ENCODE results near the gene ZNHIT6. TPM values are rescaled to one million over a fixed set of nuclear protein-coding genes. Genes with fewer than 3 reads are reported as not detected.

ZNHIT6 gene
- total RNA-seq, 1 experiment from 2014 or later = 16.1 TPM

DNA sequence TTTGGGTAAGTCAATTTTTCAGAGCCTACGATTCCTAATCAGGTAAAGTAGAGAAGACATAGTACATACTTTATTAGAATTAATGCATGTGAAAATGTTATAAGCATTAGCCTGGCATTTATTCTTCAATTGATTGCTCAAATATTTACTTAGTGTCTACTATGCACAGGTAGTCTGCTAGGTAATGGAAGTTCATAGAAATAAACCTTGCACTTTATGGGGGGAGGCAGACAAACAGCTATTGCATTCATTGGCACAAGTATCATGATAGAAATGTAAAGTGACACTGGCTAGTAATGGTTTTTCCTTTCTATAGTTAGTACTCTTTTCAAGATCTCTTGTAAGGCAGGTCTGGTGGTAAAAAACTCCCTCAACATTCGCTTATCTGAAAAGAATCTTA is 44.9 kb downstream of the ZNHIT6 start:
- POLR2A ChIA-PET (ENCODE audit: unreplicated experiment) = no interaction called here
- H3F3A ChIP-seq (ENCODE audit: insufficient read depth, low read depth) = no peaks in the 10 kb centered on the region
- H3K9me3 ChIP-seq (ENCODE audit: insufficient read depth, low read depth) = no peaks in the 10 kb centered on the region; the same call in 1 of the 2 replicates
- no peaks in the 10 kb centered on the region for H3K79me2 ChIP-seq (ENCODE audit: low read depth)
- BruUV-seq (replicated peaks) = no TSS peak
- H3K36me3 ChIP-seq (ENCODE audit: low read depth) = peaks cover 21% of the 10 kb centered on the region; the same call in 1 of the 2 replicates
- H4K20me1 ChIP-seq (ENCODE audit: insufficient read depth) = no peaks in the 10 kb centered on the region
- no peak for TF ChIP-seq CTCF (conservative IDR thresholded peaks at IDR 0.05)
- no peak for TF ChIP-seq EZH2 (IDR thresholded peaks at IDR 0.05; ENCODE audit: low read depth)
- H2AFZ ChIP-seq = no peak overlapping the region
- intact Hi-C loops (cut with micrococcal nuclease; ENCODE audit: unreplicated experiment) = no loop called here
- no peak for DNase-seq
- H3K4me3 ChIP-seq = no peak overlapping the region
- no peaks in the 10 kb centered on the region for H3K27me3 ChIP-seq (ENCODE audit: insufficient read depth, low read depth)
- H3K9me2 ChIP-seq (ENCODE audit: insufficient read depth) = no peaks in the 10 kb centered on the region
- CTCF ChIA-PET = no interaction called here
- no peak overlapping the region for H3K4me2 ChIP-seq
- no peak overlapping the region for H3K27ac ChIP-seq
- H3K4me1 ChIP-seq (replicated peaks; ENCODE audit: insufficient read depth) = no peaks in the 10 kb centered on the region

GRCh38 chr1:85661767-85662166 is 46.5 kb downstream of the ZNHIT6 start:
- ChIA-PET CTCF (no interaction called here), POLR2A (ENCODE audit: unreplicated experiment) (interaction anchor here (0.6 kb wide), 1 partner anchor 22 kb away, joined by 4 read pairs; no protein-coding TSS in a partner anchor)
- H3K9me3 ChIP-seq (ENCODE audit: insufficient read depth, low read depth) = no peaks in the 10 kb centered on the region; the same call in 1 of the 2 replicates
- peaks cover 21% of the 10 kb centered on the region for H3K36me3 ChIP-seq (ENCODE audit: low read depth)
- no peaks in the 10 kb centered on the region for H3K79me2 ChIP-seq (ENCODE audit: low read depth)
- peaks cover 10% of the 10 kb centered on the region for H3K4me1 ChIP-seq (replicated peaks; ENCODE audit: insufficient read depth)
- no TSS peak for BruUV-seq (replicated peaks)
- intact Hi-C loops (cut with micrococcal nuclease; ENCODE audit: unreplicated experiment) = no loop called here
- no peak overlapping the region for H3K4me2 ChIP-seq
- H3K27me3 ChIP-seq (ENCODE audit: insufficient read depth, low read depth) = no peaks in the 10 kb centered on the region
- H2AFZ ChIP-seq = no peak overlapping the region
- H3K27ac ChIP-seq = no peak overlapping the region
- no peak for DNase-seq
- H3K9me2 ChIP-seq (ENCODE audit: insufficient read depth) = no peaks in the 10 kb centered on the region
- TF ChIP-seq EZH2 (IDR thresholded peaks at IDR 0.05; ENCODE audit: low read depth) (no peak), CTCF (conservative IDR thresholded peaks at IDR 0.05) (no peak)
- peaks cover 9% of the 10 kb centered on the region; the same call in 1 of the 2 replicates for H3F3A ChIP-seq (ENCODE audit: insufficient read depth, low read depth)
- H4K20me1 ChIP-seq (ENCODE audit: insufficient read depth) = no peaks in the 10 kb centered on the region
- no peak overlapping the region for H3K4me3 ChIP-seq

GRCh38 chr1:85660541-85660940 is 47.7 kb downstream of the ZNHIT6 start:
- intact Hi-C loops (cut with micrococcal nuclease; ENCODE audit: unreplicated experiment) = no loop called here
- H3K9me2 ChIP-seq (ENCODE audit: insufficient read depth) = no peaks in the 10 kb centered on the region
- peaks cover 11% of the 10 kb centered on the region; the same call in 1 of the 2 replicates for H3F3A ChIP-seq (ENCODE audit: insufficient read depth, low read depth)
- H3K27me3 ChIP-seq (ENCODE audit: insufficient read depth, low read depth) = no peaks in the 10 kb centered on the region
- ChIA-PET CTCF (no interaction called here), POLR2A (ENCODE audit: unreplicated experiment) (no interaction called here)
- no peak for TF ChIP-seq CTCF (conservative IDR thresholded peaks at IDR 0.05)
- TF ChIP-seq EZH2 (IDR thresholded peaks at IDR 0.05; ENCODE audit: low read depth) = no peak
- no peak overlapping the region for H2AFZ ChIP-seq
- no peaks in the 10 kb centered on the region; the same call in 1 of the 2 replicates for H3K9me3 ChIP-seq (ENCODE audit: insufficient read depth, low read depth)
- H3K4me1 ChIP-seq (replicated peaks; ENCODE audit: insufficient read depth) = peaks cover 19% of the 10 kb centered on the region
- no peak overlapping the region for H3K27ac ChIP-seq
- DNase-seq = no peak
- H3K79me2 ChIP-seq (ENCODE audit: low read depth) = no peaks in the 10 kb centered on the region
- H3K36me3 ChIP-seq (ENCODE audit: low read depth) = peaks cover 26% of the 10 kb centered on the region
- no peaks in the 10 kb centered on the region for H4K20me1 ChIP-seq (ENCODE audit: insufficient read depth)
- BruUV-seq (replicated peaks) = no TSS peak
- no peak overlapping the region for H3K4me3 ChIP-seq
- no peak overlapping the region for H3K4me2 ChIP-seq

Measured in PC-9 (cell line).